ENCODE results near the gene SDF2L1.

Gene SDF2L1

GRCh38 chr22:21629255-21630149 lies 12.6 kb upstream of the SDF2L1 start, which contains the start of gene YDJC:
Gene YDJC (minus strand): TSS chr22:21630022. CDS start chr22:21630014, 8 bp downstream.
- H3K27me3 ChIP-seq (ENCODE audit: insufficient read depth, low read depth, severe bottlenecking): no peaks in the 10 kb centered on the region
- peak within 1 kb of the TSS; percentile 88 for H3K27ac ChIP-seq
- peak; percentile 87 for TF ChIP-seq CTCF (IDR thresholded peaks at IDR 0.05; ENCODE audit: low read depth, low read length)
- H3K4me3 ChIP-seq (ENCODE audit: low read depth, low read length): peak within 1 kb of the TSS; percentile 80
- H3K36me3 ChIP-seq: peaks cover 22% of the 10 kb centered on the region
- peak; percentile 94 for DNase-seq
- no peaks in the 10 kb centered on the region for H3K9me3 ChIP-seq (ENCODE audit: severe bottlenecking)

GRCh38 chr22:21631025-21631424 lies 11.1 kb upstream of the SDF2L1 start:
- H3K4me3 ChIP-seq (ENCODE audit: low read depth, low read length): no peak overlapping the region
- no peak for TF ChIP-seq CTCF (IDR thresholded peaks at IDR 0.05; ENCODE audit: low read depth, low read length)
- H3K9me3 ChIP-seq (ENCODE audit: severe bottlenecking): no peaks in the 10 kb centered on the region
- no peaks in the 10 kb centered on the region for H3K27me3 ChIP-seq (ENCODE audit: insufficient read depth, low read depth, severe bottlenecking)
- no peak overlapping the region for H3K27ac ChIP-seq
- peaks cover 22% of the 10 kb centered on the region for H3K36me3 ChIP-seq
- no peak for DNase-seq

- no peak within 1 kb of the TSS for H3K27ac ChIP-seq
- no peak for DNase-seq
- H3K36me3 ChIP-seq: peaks cover 16% of the 10 kb centered on the region
- no peaks in the 10 kb centered on the region for H3K9me3 ChIP-seq (ENCODE audit: severe bottlenecking)
- no peak for TF ChIP-seq CTCF (IDR thresholded peaks at IDR 0.05; ENCODE audit: low read depth, low read length)
- no peaks in the 10 kb centered on the region for H3K27me3 ChIP-seq (ENCODE audit: insufficient read depth, low read depth, severe bottlenecking)
- H3K4me3 ChIP-seq (ENCODE audit: low read depth, low read length): no peak within 1 kb of the TSS
Measured at GRCh38 chr22:21632237-21632895, 9.7 kb upstream of the SDF2L1 start, which contains the start of gene CCDC116. Gene CCDC116 (plus strand): TSS chr22:21632760. CDS start chr22:21633182, 422 bp downstream.

GRCh38 chr22:21632931-21633330 lies 9.2 kb upstream of the SDF2L1 start:
- peaks cover 10% of the 10 kb centered on the region for H3K36me3 ChIP-seq
- H3K27me3 ChIP-seq (ENCODE audit: insufficient read depth, low read depth, severe bottlenecking): no peaks in the 10 kb centered on the region
- no peak overlapping the region for H3K27ac ChIP-seq
- no peaks in the 10 kb centered on the region for H3K9me3 ChIP-seq (ENCODE audit: severe bottlenecking)
- no peak for TF ChIP-seq CTCF (IDR thresholded peaks at IDR 0.05; ENCODE audit: low read depth, low read length)
- DNase-seq: no peak
- no peak overlapping the region for H3K4me3 ChIP-seq (ENCODE audit: low read depth, low read length)

GRCh38 chr22:21633481-21633880 lies 8.6 kb upstream of the SDF2L1 start:
- DNase-seq: no peak
- Histone ChIP-seq H3K36me3 (peaks cover 5% of the 10 kb centered on the region), H3K4me3 (ENCODE audit: low read depth, low read length) (no peak overlapping the region), H3K9me3 (ENCODE audit: severe bottlenecking) (no peaks in the 10 kb centered on the region), H3K27ac (no peak overlapping the region), H3K27me3 (ENCODE audit: insufficient read depth, low read depth, severe bottlenecking) (no peaks in the 10 kb centered on the region)
- TF ChIP-seq CTCF (IDR thresholded peaks at IDR 0.05; ENCODE audit: low read depth, low read length): no peak

All from WERI-Rb-1 (cell line).